ENCODE measurements around the gene USP22.
A peak's percentile ranks its signal among the peaks of the same experiment; 100 is the strongest.

USP22 gene

DNA sequence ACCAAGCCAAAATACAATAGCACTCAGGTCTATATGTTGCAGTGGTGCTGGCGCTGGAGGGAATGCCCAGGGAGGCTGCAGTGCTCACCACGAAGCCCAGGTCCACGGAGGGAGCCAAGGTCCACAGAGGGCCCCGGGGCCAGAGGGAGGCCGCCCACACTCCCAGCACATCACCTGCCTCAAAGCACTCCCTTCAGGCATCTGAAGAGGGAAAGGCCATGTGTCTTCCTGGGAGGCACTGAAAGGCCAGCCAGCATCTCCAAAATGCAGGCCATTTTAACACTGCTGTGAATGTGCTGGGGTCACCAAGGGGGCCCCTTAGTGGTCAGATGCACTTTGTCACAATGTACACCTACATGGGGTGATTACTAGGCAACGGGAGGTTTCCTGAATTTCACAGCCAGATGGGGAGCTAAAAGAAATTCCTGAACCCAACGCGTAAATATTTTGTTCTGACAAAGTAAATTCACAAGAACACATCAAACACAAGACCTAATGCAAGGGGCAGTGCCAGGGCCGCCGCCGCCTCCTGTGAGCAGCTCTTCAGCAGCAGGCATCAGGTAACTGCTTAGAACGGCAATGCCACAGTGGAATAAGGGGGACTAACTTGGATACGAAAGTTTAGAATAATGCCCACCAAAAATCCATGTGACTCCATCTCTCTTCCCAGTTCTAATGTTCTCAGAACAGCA lies 42.8 kb downstream of the USP22 start:
- no peak for DNase-seq

DNA sequence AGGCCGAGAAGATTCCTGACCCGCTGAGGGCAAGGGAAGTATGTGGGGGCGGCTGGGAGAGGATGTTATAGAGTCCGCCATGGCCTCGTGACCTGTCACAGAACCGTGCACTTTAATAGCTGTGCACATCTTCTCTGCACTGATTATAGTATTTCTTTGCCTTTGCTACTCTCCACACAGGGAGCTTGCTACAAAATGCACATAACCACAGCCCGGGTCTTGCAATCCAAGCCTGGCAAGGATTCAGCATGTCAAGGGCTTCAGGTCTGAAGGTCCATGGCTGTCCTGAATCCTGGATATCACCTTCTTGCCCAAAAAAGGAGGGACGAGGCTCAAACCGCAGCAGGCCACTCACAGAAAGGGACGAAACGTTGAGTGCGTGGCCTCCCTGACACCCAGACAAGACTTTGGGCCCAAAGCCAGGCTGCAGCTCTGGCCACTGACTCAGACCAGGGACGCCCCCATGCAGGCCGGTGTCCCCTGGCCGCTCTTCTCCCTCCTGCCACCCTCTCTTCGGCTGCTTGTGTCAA lies 43.7 kb downstream of the USP22 start:
- no peak for DNase-seq

DNA sequence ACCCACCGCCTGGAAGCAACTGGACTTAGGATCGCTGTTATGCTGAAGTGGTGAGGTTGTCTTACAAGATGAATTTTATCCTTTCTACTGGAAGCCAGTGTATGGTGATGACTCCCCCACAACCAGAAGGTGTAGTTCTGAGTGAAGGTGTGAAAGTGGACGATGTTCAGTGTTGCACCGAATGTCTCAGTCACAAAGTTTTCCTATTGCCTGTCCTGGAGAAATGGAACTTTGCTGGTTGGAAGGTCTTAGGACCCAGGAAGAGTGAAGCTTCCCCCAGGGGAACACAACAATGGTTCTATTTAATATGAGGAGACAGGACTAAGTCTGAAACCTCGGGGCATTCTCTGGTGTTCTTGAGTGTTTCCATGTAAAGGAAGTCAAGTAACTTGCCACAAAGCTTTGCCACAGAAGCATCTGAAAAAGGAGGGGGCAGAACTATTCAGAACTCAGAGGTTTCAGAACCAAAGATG lies 44.2 kb downstream of the USP22 start:
- no peak for DNase-seq

DNA sequence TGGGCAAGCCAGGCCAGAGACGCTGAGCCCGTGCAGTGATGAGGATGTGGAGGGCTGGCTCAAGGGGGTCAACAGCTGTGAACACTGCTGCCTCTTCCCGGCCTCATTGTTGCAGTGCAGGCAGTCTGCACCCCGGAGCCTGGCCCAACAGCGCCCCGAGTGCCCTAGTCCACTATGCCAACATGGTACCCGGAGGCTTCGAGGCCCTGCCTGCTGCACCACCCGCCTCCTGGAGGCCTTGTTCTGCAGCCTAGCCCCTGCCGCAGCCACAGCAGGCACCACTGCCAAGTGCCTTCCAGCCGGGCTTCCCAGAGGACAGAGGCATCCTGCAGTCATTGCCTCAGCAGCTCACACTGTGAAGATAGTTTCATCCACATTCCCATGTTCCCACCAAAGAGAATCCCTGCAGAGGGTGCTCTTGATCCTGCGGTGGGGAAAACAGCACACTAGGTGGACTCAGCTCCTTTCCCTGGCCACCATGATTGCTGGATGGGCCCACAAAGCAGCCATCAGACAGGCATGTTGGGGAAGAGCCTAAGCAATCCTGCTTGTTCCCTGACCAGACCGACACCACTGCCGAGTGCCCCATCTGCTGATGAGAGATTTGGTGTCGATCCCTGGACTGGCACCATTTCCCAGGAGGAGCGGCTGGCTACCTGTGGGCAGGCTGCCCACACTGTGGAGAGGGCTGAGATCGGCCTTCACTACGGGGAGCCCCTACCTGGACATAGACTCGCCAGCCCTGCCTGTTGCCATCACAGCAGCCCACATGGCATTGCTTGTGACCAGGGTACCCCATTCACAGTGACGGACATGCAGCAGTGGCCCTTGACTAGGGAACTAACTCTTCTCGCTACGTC lies 44.9 kb downstream of the USP22 start:
- DNase-seq, result no peak

DNA sequence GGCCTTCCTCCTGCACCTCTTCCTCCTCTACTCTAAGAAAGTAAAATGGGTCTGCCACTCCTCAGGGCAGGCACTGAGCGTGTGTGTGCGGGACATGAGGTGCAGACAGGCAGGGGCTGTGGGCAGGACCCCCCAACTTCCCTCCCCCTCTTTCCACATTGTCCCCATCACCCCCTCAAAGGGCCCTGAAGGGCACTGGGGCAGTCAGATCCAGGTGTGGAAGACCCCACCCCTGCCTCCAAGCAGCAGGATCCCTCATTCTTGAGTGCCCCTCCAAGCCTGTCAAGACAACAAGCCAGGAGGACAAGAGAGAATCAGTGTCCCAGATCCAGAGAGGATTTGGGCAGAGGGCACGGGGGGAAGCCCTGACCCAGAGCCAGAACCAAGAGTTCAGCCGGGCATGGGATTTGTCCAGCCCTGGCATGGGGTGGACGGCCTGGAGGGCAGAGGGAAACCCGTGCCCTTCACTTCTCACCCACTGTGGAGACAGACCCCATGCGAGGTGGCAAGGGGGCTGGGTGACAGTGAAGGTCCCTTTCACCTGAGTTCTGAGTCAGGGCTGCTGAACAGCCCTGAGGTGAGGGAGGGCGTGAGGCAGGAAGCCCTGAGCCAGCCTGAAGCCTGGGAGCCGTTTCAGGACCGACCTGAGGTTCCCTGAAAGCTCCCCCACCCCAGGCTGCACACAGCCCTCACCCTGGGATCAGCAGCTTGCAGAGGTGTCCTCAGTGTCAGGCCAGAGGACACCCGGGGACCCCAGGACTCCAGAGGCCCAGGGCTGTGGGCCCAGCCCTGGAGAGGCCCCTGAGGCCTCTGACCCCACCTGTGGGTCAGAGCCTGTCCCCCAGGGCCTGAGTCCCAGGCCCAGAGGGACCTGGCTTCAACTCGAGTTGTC lies 45.8 kb downstream of the USP22 start:
- DNase-seq, result no peak

DNA sequence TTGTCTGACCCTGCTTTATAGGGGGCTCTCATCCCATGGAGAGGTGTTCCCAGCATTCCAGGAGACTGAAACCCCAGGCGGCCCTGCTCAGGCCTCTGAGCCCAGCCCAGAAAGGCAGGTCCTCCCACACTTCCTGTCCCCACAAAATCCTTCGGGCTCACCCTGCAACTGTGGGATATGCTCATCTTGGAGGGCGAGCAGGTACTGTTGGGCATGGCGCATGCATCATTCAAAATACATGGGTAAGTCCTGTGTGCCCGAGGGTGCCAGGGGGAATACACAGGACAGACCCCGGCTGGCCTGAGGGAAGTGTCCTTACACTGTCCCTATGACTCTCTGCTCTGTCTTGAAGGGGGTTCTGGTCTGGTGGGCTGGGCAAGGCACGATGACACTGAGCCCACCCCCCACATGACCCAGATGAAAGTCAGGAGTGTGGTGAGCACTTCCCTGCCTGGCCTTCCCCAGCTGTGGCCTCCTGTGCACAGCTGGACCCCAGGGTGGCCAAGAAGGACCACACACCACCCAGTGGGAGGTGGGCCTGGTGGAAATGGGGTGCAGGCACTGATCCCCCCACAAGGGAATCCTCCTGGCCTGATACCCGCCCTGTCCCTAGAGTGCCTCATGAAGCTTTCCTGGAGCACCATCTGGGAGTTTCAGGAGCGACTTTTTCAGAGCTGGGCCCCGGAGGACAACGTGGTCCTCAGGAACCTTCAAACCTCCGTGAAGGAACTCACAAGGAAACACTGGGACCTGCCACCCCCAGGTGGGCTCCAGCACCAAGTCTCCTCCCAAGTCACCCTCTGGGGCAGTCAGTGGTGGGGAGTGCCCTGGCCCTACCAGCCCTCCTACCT lies 46.7 kb downstream of the USP22 start:
- DNase-seq, result no peak

DNA sequence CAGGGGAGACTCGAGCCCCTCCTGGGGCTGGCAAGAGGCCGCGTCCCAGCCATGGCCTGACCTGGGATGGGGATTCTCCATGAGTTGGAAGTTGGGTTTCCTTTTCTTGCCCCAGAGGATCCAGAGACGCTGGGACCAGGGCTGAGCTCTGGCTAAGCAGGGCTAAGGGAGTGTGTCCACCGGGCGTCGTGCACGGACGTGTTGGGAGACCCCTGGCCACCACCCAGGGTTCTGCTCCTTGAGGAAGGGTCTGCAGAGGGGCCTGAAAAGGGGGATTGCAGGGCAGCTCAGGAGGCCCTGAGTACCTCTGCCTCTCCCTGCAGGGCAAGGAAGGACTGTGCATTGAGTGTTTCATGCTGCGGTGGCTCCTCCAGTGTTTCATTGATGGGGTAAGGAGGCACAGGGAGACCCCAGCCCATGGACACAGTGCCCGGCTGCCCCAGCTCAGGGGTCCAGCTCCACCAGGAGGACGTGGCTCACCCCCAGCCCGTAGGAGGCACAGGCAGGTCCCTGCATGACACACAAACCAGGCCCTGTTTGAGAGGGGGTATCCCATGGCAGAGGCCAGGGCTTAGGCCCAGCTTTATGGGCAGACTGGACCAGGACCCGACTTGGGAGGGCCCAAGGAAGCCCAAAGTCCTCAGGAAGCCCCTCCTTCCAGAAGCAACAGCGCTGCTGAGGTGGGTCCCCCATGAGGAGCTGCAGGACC lies 47.5 kb downstream of the USP22 start:
- DNase-seq, result no peak

DNA sequence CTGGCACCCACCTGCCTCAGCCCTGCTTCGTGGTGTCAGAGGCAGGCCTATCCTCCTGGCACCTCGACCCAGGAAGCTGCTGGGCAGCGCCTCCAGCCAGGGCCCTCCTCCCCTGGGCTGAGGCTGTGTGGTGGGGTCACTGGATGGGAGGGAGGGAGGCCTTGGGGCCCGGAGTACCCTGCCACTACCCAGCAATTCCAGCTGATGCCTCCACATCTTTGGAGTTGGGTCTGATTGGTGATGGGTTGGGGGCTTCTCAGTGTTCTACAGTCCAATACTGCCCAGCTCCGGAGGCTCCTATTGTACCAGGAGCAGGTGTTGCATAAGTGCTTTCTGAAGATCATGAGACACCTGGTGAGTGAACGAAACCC lies 48.0 kb downstream of the USP22 start:
- DNase-seq, result no peak

DNA sequence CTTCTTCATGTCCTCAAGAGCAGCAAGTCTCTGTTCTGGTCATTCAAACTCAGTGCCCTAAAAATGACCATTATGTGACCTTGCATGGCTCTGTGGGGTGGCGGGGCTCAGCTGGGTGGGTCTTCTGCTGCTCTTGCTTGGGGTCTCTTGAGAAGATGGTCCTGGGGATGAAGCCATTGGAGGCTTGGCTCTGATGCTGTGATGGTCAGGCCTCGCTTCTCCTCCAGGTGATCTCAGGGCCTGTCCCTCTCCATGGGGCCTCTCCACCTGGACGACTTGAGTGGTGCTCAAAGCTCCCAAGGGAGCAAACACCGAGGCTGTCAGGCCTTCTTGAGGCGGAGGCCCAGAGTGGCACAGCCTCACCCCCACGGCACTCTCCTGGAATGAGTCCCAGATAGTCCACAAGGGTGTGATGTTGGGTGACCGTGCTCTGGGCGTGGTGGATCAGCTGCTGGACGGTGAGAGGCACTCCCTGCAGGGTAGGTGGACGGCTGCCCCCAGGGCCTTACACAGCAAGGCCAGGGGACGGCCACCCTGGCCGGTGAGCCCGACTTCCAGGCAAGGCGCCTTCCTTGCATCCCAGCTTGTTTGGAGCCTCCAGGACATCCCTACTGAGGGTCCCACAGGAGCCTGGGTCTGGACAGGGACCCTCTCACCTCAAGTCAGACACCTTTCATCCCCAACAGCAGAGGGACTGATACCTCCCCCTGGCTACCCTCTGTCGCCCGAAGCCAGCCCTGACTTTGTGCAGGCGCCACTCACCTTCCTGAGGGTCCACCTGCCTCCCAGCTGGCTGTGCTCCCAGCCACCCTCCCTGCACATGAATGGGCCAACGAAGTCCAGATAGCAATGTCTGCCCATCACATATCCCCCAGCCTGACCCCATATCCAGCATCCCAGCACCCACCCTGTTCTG lies 48.7 kb downstream of the USP22 start:
- DNase-seq, result no peak

DNA sequence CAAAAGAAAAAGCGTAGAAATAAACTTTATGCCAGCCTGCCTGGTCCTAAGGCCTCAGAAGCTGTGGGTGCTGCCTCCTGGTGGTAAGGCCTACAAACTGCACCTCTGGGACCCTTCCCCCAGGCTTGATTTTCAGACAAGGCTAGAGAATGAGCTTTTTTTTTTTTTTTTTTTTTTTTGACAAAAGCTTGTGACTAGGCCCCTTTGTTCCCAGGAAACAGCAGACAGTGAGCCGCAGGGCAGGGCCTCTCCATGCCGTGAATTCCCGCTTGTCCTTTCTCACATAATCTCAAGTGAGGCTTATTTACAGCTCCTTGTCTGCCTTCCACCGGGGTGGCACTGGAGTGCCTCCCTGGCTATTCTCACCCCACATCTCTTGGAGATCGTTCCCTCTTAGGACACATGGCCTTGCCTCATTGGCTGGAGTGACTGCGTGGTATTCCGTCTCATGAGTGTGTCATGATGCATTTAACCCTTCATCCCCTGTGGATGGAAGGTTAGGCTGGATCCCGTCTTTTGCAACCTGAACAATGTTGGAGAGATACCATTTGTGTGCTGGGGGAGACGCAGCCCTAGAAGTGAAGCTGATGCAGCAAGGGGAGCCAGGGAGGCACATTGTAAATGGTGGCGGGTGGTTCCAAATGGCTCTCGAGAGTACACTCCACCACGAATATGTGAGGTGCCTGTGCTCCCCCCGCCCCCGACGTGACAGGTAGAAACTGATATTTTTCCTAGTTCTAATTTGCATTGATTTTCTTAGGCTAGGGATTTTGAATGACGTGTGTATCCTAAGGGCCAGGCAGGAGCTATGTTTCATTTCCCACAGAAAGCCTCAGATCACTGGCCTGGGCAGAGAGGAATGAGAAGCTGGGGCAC lies 49.6 kb downstream of the USP22 start:
- peak; percentile 30 for DNase-seq

DNA sequence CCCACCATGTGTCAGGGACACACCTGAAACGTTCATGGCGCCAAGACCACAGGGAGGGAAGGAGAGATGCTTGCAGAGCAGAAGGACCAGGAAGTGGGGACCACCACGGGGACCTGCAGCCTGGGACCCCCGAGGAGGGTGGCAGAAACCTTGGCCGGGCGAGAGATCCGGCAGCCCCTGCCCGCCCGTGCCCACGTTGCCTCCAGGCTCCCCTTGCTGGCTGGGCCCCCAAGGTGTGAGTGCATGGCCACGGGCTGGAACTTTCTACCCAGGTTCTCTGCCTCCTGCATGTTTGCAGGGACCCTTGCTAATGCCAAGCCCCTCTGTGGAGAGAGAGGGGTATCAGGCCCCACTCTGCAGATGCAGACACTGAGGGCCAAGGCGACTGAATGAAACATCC lies 50.4 kb downstream of the USP22 start:
- DNase-seq, result no peak

DNA sequence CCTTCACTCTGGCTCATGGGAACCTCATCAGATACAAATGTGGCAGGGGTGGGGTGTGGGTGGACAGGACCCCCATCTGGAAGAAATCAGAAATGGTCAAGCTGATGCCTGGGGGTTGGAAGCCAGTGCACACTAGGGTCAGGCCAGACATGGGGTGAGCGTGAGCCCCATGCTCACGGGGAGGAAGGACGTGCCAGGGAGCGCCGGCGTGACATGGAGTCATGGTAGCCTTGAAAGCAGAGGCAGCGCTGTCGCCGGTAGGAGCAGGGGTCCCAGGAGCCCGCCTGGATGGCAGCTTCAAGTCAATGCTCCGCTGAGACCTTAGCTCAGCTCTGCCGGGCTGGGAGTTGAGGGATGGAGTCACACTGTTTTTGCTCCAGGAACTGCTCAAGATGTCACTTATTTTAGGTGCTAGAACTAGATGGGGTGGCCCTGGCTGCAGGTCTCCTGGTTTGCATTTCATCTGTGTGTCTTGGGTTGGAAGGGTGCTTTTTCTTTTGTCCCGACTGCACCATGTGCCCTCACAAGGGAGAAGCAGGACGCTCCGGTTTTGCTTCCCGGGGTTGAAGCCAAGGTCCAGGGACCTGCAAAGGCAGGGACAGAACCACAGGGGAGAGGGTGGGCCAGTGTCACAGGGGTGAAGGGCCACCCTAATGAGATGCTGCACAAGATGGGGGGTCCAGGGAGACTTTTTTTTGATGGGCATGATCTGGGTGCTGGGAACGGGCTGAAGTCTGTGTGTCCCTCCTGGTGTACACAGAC lies 51.4 kb downstream of the USP22 start:
- DNase-seq, result no peak

DNA sequence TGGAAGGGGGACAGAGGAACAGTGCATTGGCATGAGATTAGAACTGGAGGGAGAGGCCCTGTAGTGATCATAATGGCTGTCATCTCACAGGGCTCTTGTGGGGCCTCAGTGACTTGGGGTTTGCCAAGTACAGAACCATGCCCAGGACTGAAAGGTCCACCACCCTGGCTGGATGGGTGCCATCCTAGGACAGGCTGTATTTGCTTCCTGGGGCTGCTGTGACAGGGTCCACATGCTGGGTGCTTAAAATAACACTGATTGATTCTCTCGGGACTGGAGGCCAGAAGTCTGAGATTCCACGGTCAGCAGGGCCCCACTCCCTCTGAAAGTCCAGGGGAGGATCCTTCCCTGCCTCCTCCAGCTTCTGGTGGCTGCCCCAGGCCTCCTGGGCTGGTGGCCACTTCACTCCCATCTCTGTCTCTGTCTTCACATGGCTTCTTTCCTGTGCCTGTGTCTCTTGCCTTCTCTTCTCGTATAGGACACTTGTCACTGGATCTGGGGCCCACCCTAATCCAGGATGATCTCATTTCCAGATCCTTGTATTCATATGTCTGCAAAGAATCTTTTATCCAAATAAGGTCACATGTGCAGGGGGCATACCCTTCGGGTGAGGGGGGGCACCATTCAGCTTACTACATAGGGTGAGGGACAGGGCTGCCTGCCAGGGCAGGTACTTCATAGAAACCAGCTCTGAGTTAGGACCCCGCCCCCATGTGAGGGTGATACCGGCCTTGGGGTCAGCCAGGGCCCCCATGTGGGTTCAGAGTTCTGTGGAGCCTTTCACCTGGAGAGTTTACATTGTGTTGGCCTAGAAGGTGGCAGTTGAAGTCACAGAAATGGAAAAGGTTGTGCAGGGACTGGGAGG lies 52.6 kb downstream of the USP22 start:
- no peak for DNase-seq

DNA sequence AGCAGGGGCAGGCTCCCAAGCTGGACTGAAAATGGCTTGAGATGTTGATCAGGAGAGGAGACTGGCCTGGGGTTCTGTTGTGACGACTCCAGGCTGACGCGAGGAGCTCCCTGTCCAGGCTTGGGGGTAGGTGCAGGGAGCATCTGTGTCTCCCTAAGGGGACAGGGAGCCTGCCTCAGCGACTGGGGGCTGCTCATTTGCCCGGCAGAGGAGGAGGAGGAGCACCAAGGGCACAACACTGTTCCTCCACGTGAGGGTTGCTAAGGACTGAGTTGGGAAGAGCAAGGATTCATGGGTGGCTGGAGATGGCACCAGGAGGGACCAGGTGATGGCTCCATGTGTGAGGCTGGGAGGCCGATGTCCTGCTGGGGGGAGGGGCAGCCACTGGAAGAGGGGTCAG lies 53.3 kb downstream of the USP22 start:
- DNase-seq, result no peak

DNA sequence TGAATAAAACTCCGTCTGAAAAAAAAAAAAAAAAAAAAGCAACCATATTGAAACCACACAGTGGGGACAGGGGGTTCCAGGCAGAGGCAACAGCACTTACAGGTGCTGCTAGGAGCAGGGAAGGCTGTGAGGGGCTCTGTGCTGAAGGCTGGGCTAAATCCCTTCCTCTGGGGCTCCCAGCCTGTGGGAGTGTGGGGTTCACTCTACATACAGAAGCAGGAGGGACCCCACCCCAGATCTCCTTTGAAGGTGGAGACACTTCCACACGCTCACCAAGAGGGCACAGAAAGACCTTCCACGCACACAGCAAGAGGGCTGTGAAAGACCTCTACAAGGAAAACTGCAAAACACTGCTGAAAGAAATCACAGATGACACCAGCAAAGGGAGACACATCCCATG lies 53.9 kb downstream of the USP22 start:
- DNase-seq, result no peak

DNA sequence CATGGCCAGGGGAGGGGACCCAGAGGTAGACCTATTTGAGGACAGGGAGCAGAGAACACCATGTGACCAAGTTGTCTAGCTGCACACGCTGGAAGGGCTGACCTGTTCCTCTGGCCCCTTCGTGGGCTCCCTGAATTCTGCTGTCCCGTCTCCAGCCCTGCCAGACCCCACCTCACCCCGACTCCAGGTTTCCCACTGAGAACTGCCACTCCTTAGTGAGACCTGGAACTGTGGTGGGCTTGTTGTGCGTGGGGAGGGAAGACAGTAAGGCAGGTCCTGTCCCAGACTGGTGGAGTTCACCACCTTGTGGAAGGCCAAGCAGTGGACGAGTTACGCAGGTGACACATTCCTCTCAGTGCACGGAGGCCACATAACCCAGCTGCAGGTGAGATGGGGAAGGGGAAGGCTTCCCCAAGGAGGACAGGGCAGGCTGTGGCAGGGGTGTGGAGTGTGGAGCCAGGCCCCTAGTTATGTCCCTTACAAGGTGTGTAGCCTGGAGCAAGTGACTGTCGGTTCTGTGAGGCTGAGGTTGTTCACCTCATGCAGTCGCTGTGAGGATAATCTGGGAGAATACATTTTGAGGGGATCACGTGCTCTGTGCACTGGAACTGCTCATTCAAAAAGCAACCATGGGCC lies 54.7 kb downstream of the USP22 start:
- DNase-seq, result no peak

DNA sequence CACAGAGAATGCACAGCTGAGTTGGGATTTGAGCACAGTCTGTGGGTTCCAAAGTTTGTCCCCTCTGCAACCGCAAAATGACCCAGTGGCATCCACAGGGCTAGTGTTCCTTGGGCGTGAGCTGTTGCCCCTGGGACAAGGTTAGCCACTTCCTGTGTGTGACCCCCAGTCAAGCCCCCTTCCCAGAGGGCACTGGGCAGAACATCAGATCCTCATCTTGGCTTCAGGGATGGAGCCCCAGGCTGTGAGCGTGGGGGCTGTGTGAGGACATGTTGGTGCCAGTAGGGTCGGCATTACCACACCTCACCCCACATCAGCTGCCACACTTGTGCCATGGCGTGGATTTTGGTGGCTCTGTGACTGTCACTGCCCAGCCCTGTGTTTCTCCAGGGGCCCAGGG lies 55.3 kb downstream of the USP22 start:
- DNase-seq, result no peak
